Erythroblast (primary cell): ENCODE data around the gene GRM5.

Source experiments
- GATA1 ChIP-seq: IDR thresholded peaks from 2 replicates; pipeline ENCODE4 v1.6.1; 2011; ENCODE audit warnings: low read depth, mild to moderate bottlenecking, control low read depth, low read length, moderate library complexity
- POLR2A ChIP-seq: IDR thresholded peaks from 2 replicates; pipeline ENCODE4 v1.6.1; 2011; ENCODE audit warnings: mild to moderate bottlenecking, low read length

DNA sequence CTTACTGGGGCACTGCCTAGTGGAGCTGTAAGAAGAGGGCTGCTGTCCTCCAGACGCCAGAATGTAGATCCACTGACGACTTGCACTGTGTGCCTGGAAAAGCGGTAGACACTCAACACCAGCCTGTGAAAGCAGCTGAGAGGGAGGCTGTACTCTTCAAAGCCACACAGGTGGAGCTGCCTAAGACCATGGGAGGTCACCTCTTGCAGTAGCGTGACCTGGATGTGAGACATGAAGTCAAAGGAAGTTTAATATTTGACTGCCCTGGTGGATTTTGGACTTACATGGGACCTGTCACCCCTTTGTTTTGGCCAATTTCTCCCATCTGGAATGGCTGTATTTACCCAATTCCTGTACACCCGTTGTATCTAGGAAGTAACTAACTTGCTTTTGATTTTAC, 531.6 kb downstream of the GRM5 start:
- TF ChIP-seq POLR2A (no peak), GATA1 (no peak)
